ENCODE measurements around the gene SMIM10.
A peak's percentile ranks its signal among the peaks of the same experiment; 100 is the strongest.
"Not testable (repeated sequence)": the region's sequence is repeated elsewhere in the genome, so short reads cannot be mapped to it uniquely, and the experiment has no call there.

SMIM10 gene

DNA sequence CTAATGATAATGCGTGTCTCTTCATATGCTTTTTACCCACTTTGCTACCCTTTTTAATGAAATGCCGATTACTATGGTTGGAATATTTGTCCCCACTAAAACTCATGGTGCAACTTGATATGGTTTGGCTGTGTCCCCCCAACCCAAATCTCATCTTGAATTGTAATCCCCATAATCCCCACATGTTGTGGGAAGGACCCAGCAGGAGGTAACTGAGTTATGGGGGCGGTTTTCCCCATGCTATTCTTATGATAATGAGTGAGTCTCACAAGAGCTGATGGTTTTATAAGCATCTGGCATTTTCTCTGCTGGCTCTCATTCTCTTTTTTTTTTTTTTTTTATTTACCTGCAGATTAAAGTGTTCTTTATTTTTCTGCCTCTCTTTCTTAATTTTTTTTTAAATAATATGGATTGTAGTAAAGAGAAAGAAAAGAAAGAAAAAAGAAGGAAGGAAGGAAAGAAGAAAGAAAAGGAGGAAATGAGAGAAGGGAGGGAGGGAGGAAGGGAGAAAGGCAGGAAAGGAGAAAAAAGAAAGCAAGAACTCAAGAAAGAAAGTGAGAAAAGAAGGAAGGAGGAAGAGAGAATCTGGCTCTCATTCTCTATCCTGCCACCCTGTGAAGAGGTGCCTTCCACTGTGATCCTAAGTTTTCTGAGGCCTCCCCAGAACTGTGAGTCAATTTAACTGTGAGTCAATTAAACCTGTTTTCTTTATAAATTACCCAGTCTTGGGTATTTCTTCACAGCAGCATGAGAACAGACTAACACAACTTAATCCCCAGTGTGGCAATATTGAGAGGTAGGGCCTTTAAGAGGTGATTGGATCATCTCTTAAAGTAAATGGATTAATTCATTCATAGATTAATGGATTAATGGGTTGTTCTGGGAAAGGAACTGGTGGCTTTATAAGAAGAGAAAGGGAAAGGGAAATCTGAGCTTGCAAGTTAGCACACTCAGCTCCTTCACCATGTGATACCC is 50.6 kb downstream of the SMIM10 start:
- not testable (repeated sequence) for H2AK5ac ChIP-seq (ENCODE audit: low read length, severe bottlenecking); H3K9me3 ChIP-seq (ENCODE audit: control insufficient read depth, low read length); H3K23ac ChIP-seq (ENCODE audit: low read length in 2 of 2); H2AFZ ChIP-seq (ENCODE audit: low read depth, low read length); H3K18ac ChIP-seq (ENCODE audit: low read depth in 1 of 2, low read length in 2 of 2); H3K9ac ChIP-seq (ENCODE audit: low read length); H3K4ac ChIP-seq (ENCODE audit: low read depth in 1 of 2, low read length in 2 of 2); H2BK15ac ChIP-seq (ENCODE audit: low read depth, poor library complexity, severe bottlenecking); H4K91ac ChIP-seq (ENCODE audit: low read length); H3K4me1 ChIP-seq (ENCODE audit: control insufficient read depth, insufficient read depth, low read depth, low read length); H3K79me1 ChIP-seq (replicated peaks; ENCODE audit: low read length, poor library complexity, severe bottlenecking); H3K27me3 ChIP-seq (ENCODE audit: control insufficient read depth in 1 of 2, insufficient read depth in 1 of 2, low read length in 2 of 2); H2BK12ac ChIP-seq (ENCODE audit: low read length in 2 of 2); H3K4me3 ChIP-seq (ENCODE audit: insufficient read depth in 1 of 2, low read depth in 1 of 2, low read length in 2 of 2); H3K4me2 ChIP-seq (ENCODE audit: low read length, poor library complexity, severe bottlenecking); H3K14ac ChIP-seq (ENCODE audit: low read length in 2 of 2); H3K27ac ChIP-seq (ENCODE audit: low read length, poor library complexity, severe bottlenecking); H2BK120ac ChIP-seq (ENCODE audit: low read depth, low read length); H4K8ac ChIP-seq (ENCODE audit: low read length); H2BK5ac ChIP-seq (ENCODE audit: low read depth, low read length, poor library complexity, severe bottlenecking)
- peak; percentile 23 for DNase-seq
- 100% methylated on average over 2 of the region's 3 CpGs for WGBS
- peaks cover under 1 to 26% of the 10 kb centered on the region in 2 experiments for H3K36me3 ChIP-seq (ENCODE audit: control insufficient read depth in 1 of 2, insufficient read depth in 2 of 2, low read depth in 1 of 2, low read length in 2 of 2)
